ENCODE results near the gene MCM3AP.

Gene MCM3AP

GRCh38 chr21:46289655-46290179, 4.3 kb upstream of the MCM3AP start:
- H3K4me2 ChIP-seq (ENCODE audit: low read length), result peak overlapping the region; percentile 36; the same call in 1 of the 2 replicates
- peaks cover 15% of the 10 kb centered on the region for H3K36me3 ChIP-seq (ENCODE audit: insufficient read depth, low read length)
- no peaks in the 10 kb centered on the region for H3K9me2 ChIP-seq (ENCODE audit: low read depth, low read length)
- H3K4me3 ChIP-seq (ENCODE audit: low read depth, low read length, poor library complexity, severe bottlenecking), result no peak overlapping the region
- H2AFZ ChIP-seq (ENCODE audit: low read length), result no peak overlapping the region
- H3K4me1 ChIP-seq (ENCODE audit: insufficient read depth, low read length, severe bottlenecking), result peaks cover 26% of the 10 kb centered on the region
- H3F3A ChIP-seq (ENCODE audit: insufficient read depth, low read length), result no peaks in the 10 kb centered on the region; the same call in 1 of the 2 replicates
- peaks cover 9% of the 10 kb centered on the region for H3K79me2 ChIP-seq (ENCODE audit: insufficient read depth, low read length)
- H3K27ac ChIP-seq (ENCODE audit: low read depth, low read length, poor library complexity, severe bottlenecking), result no peak overlapping the region
- H3K27me3 ChIP-seq (ENCODE audit: insufficient read depth, low read length), result no peaks in the 10 kb centered on the region
- no peaks in the 10 kb centered on the region for H3K9me3 ChIP-seq (ENCODE audit: low read length)
- no peaks in the 10 kb centered on the region for H4K20me1 ChIP-seq (ENCODE audit: insufficient read depth, low read length)
- H3K9ac ChIP-seq (ENCODE audit: low read length), result no peak overlapping the region
- TF ChIP-seq, protein P1, sequence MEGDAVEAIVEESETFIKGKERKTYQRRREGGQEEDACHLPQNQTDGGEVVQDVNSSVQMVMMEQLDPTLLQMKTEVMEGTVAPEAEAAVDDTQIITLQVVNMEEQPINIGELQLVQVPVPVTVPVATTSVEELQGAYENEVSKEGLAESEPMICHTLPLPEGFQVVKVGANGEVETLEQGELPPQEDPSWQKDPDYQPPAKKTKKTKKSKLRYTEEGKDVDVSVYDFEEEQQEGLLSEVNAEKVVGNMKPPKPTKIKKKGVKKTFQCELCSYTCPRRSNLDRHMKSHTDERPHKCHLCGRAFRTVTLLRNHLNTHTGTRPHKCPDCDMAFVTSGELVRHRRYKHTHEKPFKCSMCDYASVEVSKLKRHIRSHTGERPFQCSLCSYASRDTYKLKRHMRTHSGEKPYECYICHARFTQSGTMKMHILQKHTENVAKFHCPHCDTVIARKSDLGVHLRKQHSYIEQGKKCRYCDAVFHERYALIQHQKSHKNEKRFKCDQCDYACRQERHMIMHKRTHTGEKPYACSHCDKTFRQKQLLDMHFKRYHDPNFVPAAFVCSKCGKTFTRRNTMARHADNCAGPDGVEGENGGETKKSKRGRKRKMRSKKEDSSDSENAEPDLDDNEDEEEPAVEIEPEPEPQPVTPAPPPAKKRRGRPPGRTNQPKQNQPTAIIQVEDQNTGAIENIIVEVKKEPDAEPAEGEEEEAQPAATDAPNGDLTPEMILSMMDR (IDR thresholded peaks at IDR 0.05; ENCODE audit: low read length), result no peak
- TF ChIP-seq EZH2 (IDR thresholded peaks at IDR 0.05; ENCODE audit: borderline replicate concordance, low read length), result no peak

DNA sequence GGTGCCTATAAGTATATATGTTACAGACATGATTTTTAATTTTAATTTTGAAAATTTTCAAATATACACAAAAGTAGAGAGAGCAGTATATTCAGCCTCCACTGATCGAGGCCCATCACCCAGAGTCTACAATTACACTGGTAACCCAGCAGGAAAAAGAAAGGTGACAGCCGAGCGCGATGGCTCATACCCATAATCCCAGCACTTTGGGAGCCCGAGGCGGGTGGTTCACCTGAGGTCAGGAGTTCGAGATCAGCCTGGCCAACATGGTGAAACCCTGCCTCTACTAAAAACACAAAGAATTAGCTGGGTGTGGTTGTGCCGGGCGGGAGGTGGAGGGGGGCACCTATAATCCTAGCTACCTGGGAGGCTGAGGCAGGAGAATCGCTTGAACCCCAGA, 2.1 kb upstream of the MCM3AP start:
- H3K9me3 ChIP-seq (ENCODE audit: low read length), result no peaks in the 10 kb centered on the region
- H3K27ac ChIP-seq (ENCODE audit: low read depth, low read length, poor library complexity, severe bottlenecking), result peak overlapping the region; percentile 77
- no peak overlapping the region for H2AFZ ChIP-seq (ENCODE audit: low read length)
- H3K4me1 ChIP-seq (ENCODE audit: insufficient read depth, low read length, severe bottlenecking), result peaks cover 46% of the 10 kb centered on the region
- peaks cover 30% of the 10 kb centered on the region for H3K36me3 ChIP-seq (ENCODE audit: insufficient read depth, low read length)
- H3K9me2 ChIP-seq (ENCODE audit: low read depth, low read length), result no peaks in the 10 kb centered on the region
- no peaks in the 10 kb centered on the region for H3K27me3 ChIP-seq (ENCODE audit: insufficient read depth, low read length)
- H4K20me1 ChIP-seq (ENCODE audit: insufficient read depth, low read length), result no peaks in the 10 kb centered on the region
- TF ChIP-seq, protein P1 (IDR thresholded peaks at IDR 0.05; ENCODE audit: low read length), result no peak
- no peak for TF ChIP-seq EZH2 (IDR thresholded peaks at IDR 0.05; ENCODE audit: borderline replicate concordance, low read length)
- no peak overlapping the region; the same call in 1 of the 2 replicates for H3K9ac ChIP-seq (ENCODE audit: low read length)
- H3K4me3 ChIP-seq (ENCODE audit: low read depth, low read length, poor library complexity, severe bottlenecking), result peak overlapping the region; percentile 94
- peaks cover 24% of the 10 kb centered on the region for H3K79me2 ChIP-seq (ENCODE audit: insufficient read depth, low read length)
- H3F3A ChIP-seq (ENCODE audit: insufficient read depth, low read length), result no peaks in the 10 kb centered on the region; the same call in 1 of the 2 replicates
- H3K4me2 ChIP-seq (ENCODE audit: low read length), result peak overlapping the region; percentile 93; the same call in 1 of the 2 replicates

DNA sequence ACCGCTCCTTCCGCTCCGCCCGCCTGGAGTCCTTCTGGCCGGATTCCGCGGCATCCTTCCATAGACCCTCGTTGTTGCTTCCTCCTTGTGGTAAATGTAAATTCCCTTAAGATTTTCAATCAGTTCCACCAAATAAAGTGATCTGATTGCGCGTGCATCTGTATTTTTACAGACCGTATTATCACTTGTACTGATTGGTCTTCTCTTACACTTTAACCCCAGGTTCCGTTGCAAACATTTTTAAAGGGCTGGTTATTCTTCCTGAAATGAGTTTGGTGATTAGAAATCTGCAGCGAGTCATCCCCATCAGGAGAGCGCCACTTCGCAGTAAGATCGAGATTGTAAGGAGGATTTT, 1.2 kb upstream of the MCM3AP start:
- peak overlapping the region; percentile 93 for H3K4me2 ChIP-seq (ENCODE audit: low read length)
- no peaks in the 10 kb centered on the region for H4K20me1 ChIP-seq (ENCODE audit: insufficient read depth, low read length)
- H3K9me2 ChIP-seq (ENCODE audit: low read depth, low read length), result no peaks in the 10 kb centered on the region
- no peak overlapping the region for H2AFZ ChIP-seq (ENCODE audit: low read length)
- H3K9ac ChIP-seq (ENCODE audit: low read length), result peak overlapping the region; percentile 94
- H3K79me2 ChIP-seq (ENCODE audit: insufficient read depth, low read length), result peaks cover 30% of the 10 kb centered on the region
- peaks cover 25% of the 10 kb centered on the region for H3K36me3 ChIP-seq (ENCODE audit: insufficient read depth, low read length)
- peak overlapping the region; percentile 94 for H3K4me3 ChIP-seq (ENCODE audit: low read depth, low read length, poor library complexity, severe bottlenecking)
- H3K4me1 ChIP-seq (ENCODE audit: insufficient read depth, low read length, severe bottlenecking), result peaks cover 46% of the 10 kb centered on the region
- H3K27me3 ChIP-seq (ENCODE audit: insufficient read depth, low read length), result no peaks in the 10 kb centered on the region
- TF ChIP-seq EZH2 (IDR thresholded peaks at IDR 0.05; ENCODE audit: borderline replicate concordance, low read length), result no peak
- TF ChIP-seq, protein P1 (IDR thresholded peaks at IDR 0.05; ENCODE audit: low read length), result no peak
- H3F3A ChIP-seq (ENCODE audit: insufficient read depth, low read length), result no peaks in the 10 kb centered on the region; the same call in 1 of the 2 replicates
- H3K9me3 ChIP-seq (ENCODE audit: low read length), result no peaks in the 10 kb centered on the region
- peak overlapping the region; percentile 77 for H3K27ac ChIP-seq (ENCODE audit: low read depth, low read length, poor library complexity, severe bottlenecking)

Data from OCI-LY1 (cell line).